Caco-2 (cell line): ENCODE results near the gene VPS39. TPM values are rescaled to one million over a fixed set of nuclear protein-coding genes. Genes with fewer than 3 reads are reported as not detected.

ENCODE experiments used
- BruUV-seq: library from RNA; stranded (reverse); fragments of 400-500 nt; replicated peaks from 2 replicates; lab custom pipeline; 2021; lab: Mats Ljungman, UMichigan
- CTCF ChIA-PET: fragments of 300-600 bp; sonication (Branson Sonifier 250); formaldehyde crosslinking; loops from one replicate; lab custom pipeline; 2022; ENCODE audit warnings: antibody characterized with exemption; lab: Charles Lee
- POLR2A ChIA-PET: fragments of 300-600 bp; sonication (Branson Sonifier 250); formaldehyde crosslinking; loops from one replicate; lab custom pipeline; 2022; ENCODE audit warnings: antibody characterized with exemption; lab: Charles Lee
- DNase-seq, 2 experiments: peaks; one replicate each; pipeline versions ENCODE4 v3.0.0 to v3.0.0-alpha.2; 2020 to 2022
- H3K27me3 ChIP-seq: replicated peaks from 2 replicates; pipeline ENCODE4 v1.6.0; 2011; ENCODE audit warnings: low read length; ENCODE audit not compliant: control insufficient read depth, insufficient read depth
- H3K36me3 ChIP-seq: 2 replicates; pipeline ENCODE4 v1.5.1; 2011; ENCODE audit warnings: low read length; ENCODE audit not compliant: control insufficient read depth, insufficient read depth
- H3K4me1 ChIP-seq: fragments of 250-450 bp; sonication (Bioruptor Pico); 2 replicates; pipeline ENCODE4 v1.5.1; 2020; ENCODE audit warnings: mild to moderate bottlenecking
- H3K4me3 ChIP-seq: 2 replicates; pipeline ENCODE4 v1.5.1; 2011; ENCODE audit warnings: low read depth, mild to moderate bottlenecking, control low read depth, low read length
- H3K9me3 ChIP-seq: fragments of 250-450 bp; sonication (Bioruptor Pico); 2 replicates; pipeline ENCODE4 v1.5.1; 2020; ENCODE audit warnings: mild to moderate bottlenecking, moderate library complexity
- H3K27ac Mint-ChIP-seq: one replicate; pipeline ENCODE4 v1.8.0; 2022; ENCODE audit warnings: mixed read lengths; ENCODE audit not compliant: unreplicated experiment
- H3K27me3 Mint-ChIP-seq: one replicate; pipeline ENCODE4 v1.8.0; 2022; ENCODE audit warnings: mixed read lengths; ENCODE audit not compliant: insufficient read depth, unreplicated experiment
- H3K36me3 Mint-ChIP-seq: one replicate; pipeline ENCODE4 v1.8.0; 2022; ENCODE audit warnings: mild to moderate bottlenecking, mixed read lengths; ENCODE audit not compliant: insufficient read depth, unreplicated experiment
- H3K4me1 Mint-ChIP-seq: one replicate; pipeline ENCODE4 v1.8.0; 2022; ENCODE audit warnings: low read depth, mixed read lengths; ENCODE audit not compliant: unreplicated experiment
- H3K4me3 Mint-ChIP-seq: one replicate; pipeline ENCODE4 v1.8.0; 2022; ENCODE audit warnings: mild to moderate bottlenecking, moderate library complexity, mixed read lengths; ENCODE audit not compliant: unreplicated experiment
- H3K9me3 Mint-ChIP-seq: one replicate; pipeline ENCODE4 v1.8.0; 2022; ENCODE audit warnings: mixed read lengths; ENCODE audit not compliant: unreplicated experiment
- CTCF ChIP-seq, 2 experiments: fragments of 200-600 bp in 1 of 2; IDR thresholded peaks; 1 replicate in 1 of 2; 2 replicates in 1 of 2; pipeline versions ENCODE4 v1.5.1 to v1.8.0; 2011 to 2022; ENCODE audit warnings: antibody characterized with exemption in 1 of 2, control low read depth in 1 of 2, inconsistent platforms in 1 of 2, low read depth in 1 of 2, low read length in 1 of 2, mild to moderate bottlenecking in 1 of 2, moderate library complexity in 1 of 2; ENCODE audit not compliant: insufficient read depth in 1 of 2, severe bottlenecking in 1 of 2, unreplicated experiment in 1 of 2
- intact Hi-C: fragments of 100-400 bp; cut with micrococcal nuclease; formaldehyde crosslinking; loops from one replicate; pipeline ENCODE4 v1.10.0; 2022; ENCODE audit not compliant: unreplicated experiment
- total RNA-seq: library from RNA; stranded (reverse); gene quantifications from 2 replicates; pipeline ENCODE4 v1.2.3, GENCODE V29; 2022

VPS39 gene
- total RNA-seq, 1 experiment from 2014 or later, result 48.4 TPM

- Mint-ChIP-seq H3K4me3 (no peak overlapping the region), H3K27me3 (no peaks in the 10 kb centered on the region), H3K9me3 (no peaks in the 10 kb centered on the region), H3K27ac (no peak overlapping the region), H3K36me3 (peaks cover 37% of the 10 kb centered on the region), H3K4me1 (no peaks in the 10 kb centered on the region)
- Histone ChIP-seq H3K4me1 (no peaks in the 10 kb centered on the region), H3K27me3 (no peaks in the 10 kb centered on the region), H3K36me3 (no peaks in the 10 kb centered on the region; the same call in 1 of the 2 replicates), H3K9me3 (no peaks in the 10 kb centered on the region), H3K4me3 (no peak overlapping the region)
- CTCF ChIA-PET, result no interaction called here
- no peak for DNase-seq
- intact Hi-C loops, result no loop called here
- no TSS peak for BruUV-seq
- TF ChIP-seq CTCF (IDR thresholded peaks at IDR 0.05; ENCODE audit: insufficient read depth in 1 of 2, low read depth in 1 of 2, low read length in 1 of 2, severe bottlenecking in 1 of 2, unreplicated experiment in 1 of 2), result no peak
- POLR2A ChIA-PET, result no interaction called here
Measured at GRCh38 chr15:42175671-42176070, 32.4 kb downstream of the VPS39 start.

GRCh38 chr15:42172475-42172874 lies 35.6 kb downstream of the VPS39 start:
- H3K27me3 Mint-ChIP-seq, result no peaks in the 10 kb centered on the region
- BruUV-seq, result no TSS peak
- no peaks in the 10 kb centered on the region for H3K27me3 ChIP-seq
- no peak overlapping the region for H3K4me3 Mint-ChIP-seq
- ChIA-PET POLR2A (no interaction called here), CTCF (no interaction called here)
- no peak overlapping the region for H3K4me3 ChIP-seq
- H3K9me3 ChIP-seq, result no peaks in the 10 kb centered on the region
- no peaks in the 10 kb centered on the region for H3K4me1 ChIP-seq
- H3K36me3 Mint-ChIP-seq, result peaks cover 25% of the 10 kb centered on the region
- H3K4me1 Mint-ChIP-seq, result no peaks in the 10 kb centered on the region
- no peak for DNase-seq
- no peak overlapping the region for H3K27ac Mint-ChIP-seq
- TF ChIP-seq CTCF (IDR thresholded peaks at IDR 0.05; ENCODE audit: insufficient read depth in 1 of 2, low read depth in 1 of 2, low read length in 1 of 2, severe bottlenecking in 1 of 2, unreplicated experiment in 1 of 2), result no peak
- intact Hi-C loops, result no loop called here
- H3K36me3 ChIP-seq, result no peaks in the 10 kb centered on the region; the same call in 1 of the 2 replicates
- H3K9me3 Mint-ChIP-seq, result no peaks in the 10 kb centered on the region

GRCh38 chr15:42171795-42172194 lies 36.3 kb downstream of the VPS39 start:
- Mint-ChIP-seq H3K4me3 (no peak overlapping the region), H3K9me3 (no peaks in the 10 kb centered on the region), H3K4me1 (no peaks in the 10 kb centered on the region), H3K27ac (no peak overlapping the region), H3K27me3 (no peaks in the 10 kb centered on the region), H3K36me3 (peaks cover 30% of the 10 kb centered on the region)
- CTCF ChIA-PET, result no interaction called here
- Histone ChIP-seq H3K4me3 (no peak overlapping the region), H3K4me1 (no peaks in the 10 kb centered on the region), H3K9me3 (no peaks in the 10 kb centered on the region), H3K27me3 (no peaks in the 10 kb centered on the region), H3K36me3 (no peaks in the 10 kb centered on the region; the same call in 1 of the 2 replicates)
- BruUV-seq, result no TSS peak
- no peak for TF ChIP-seq CTCF (IDR thresholded peaks at IDR 0.05; ENCODE audit: insufficient read depth in 1 of 2, low read depth in 1 of 2, low read length in 1 of 2, severe bottlenecking in 1 of 2, unreplicated experiment in 1 of 2)
- DNase-seq, result no peak
- POLR2A ChIA-PET, result no interaction called here
- intact Hi-C loops, result no loop called here
